GM23338 (cell line): Measurements from ENCODE around the gene PEX10.

Experiments used
- CTCF ChIP-seq, 2 experiments: fragments of 200-600 bp in 1 of 2; sonication (generic) in 1 of 2; conservative IDR thresholded peaks; 2 replicates each; pipeline versions ENCODE4 v1.5.1 to v1.6.1; 2016 to 2017; ENCODE audit warnings: antibody characterized with exemption in 2 of 2, low read depth in 2 of 2, mild to moderate bottlenecking in 2 of 2, moderate library complexity in 1 of 2
- EZH2phosphoT487 ChIP-seq: fragments of 200-600 bp; sonication (generic); IDR thresholded peaks from one replicate; pipeline ENCODE4 v1.8.1; 2018; ENCODE audit warnings: antibody characterized with exemption; ENCODE audit not compliant: unreplicated experiment
- ZNF331 ChIP-seq: fragments of 250-450 bp; sonication (Bioruptor Pico); IDR thresholded peaks from 2 replicates; pipeline ENCODE4 v1.5.0; 2020; ENCODE audit warnings: low read depth, mild to moderate bottlenecking, moderate library complexity

- TF ChIP-seq CTCF (conservative IDR thresholded peaks at IDR 0.05; ENCODE audit: low read depth in 2 of 2) (no peak), ZNF331 (CRISPR knock-in tag) (no peak), EZH2phosphoT487 (no peak)
These were observed 20.3 kb downstream of the PEX10 start for GRCh38 chr1:2391931-2392509.
